Choroid plexus epithelial cell (primary cell): Measurements from ENCODE around the gene KIF16B.

Experiments used
- DNase-seq: peaks from one replicate; pipeline ENCODE4 v3.0.0-alpha.2; 2010; ENCODE audit warnings: low read depth
- H3K4me3 ChIP-seq: 2 replicates; pipeline ENCODE4 v1.5.1; 2011; ENCODE audit warnings: low read depth, mild to moderate bottlenecking, control low read depth, low read length, moderate library complexity
- CTCF ChIP-seq: conservative IDR thresholded peaks from 2 replicates; pipeline ENCODE4 v1.5.1; 2011; ENCODE audit warnings: low read depth, mild to moderate bottlenecking, control low read depth, inconsistent platforms, low read length, moderate library complexity

Gene KIF16B

GRCh38 chr20:16314320-16314719 lies 258.9 kb downstream of the KIF16B start:
- H3K4me3 ChIP-seq, result no peak overlapping the region
- DNase-seq, result no peak
- TF ChIP-seq CTCF, result no peak

GRCh38 chr20:16313917-16314316 lies 259.3 kb downstream of the KIF16B start:
- H3K4me3 ChIP-seq, result no peak overlapping the region
- TF ChIP-seq CTCF, result no peak
- DNase-seq, result no peak

GRCh38 chr20:16312998-16313397 lies 260.2 kb downstream of the KIF16B start:
- H3K4me3 ChIP-seq, result no peak overlapping the region
- DNase-seq, result no peak
- no peak for TF ChIP-seq CTCF

- DNase-seq, result no peak
- TF ChIP-seq CTCF, result no peak
- H3K4me3 ChIP-seq, result no peak overlapping the region
Observed at GRCh38 chr20:16311756-16312155, 261.5 kb downstream of the KIF16B start.

- no peak for DNase-seq
- TF ChIP-seq CTCF, result no peak
- no peak overlapping the region for H3K4me3 ChIP-seq
Observed at GRCh38 chr20:16308754-16309153, 264.5 kb downstream of the KIF16B start.

- H3K4me3 ChIP-seq, result no peak overlapping the region
- TF ChIP-seq CTCF, result no peak
- DNase-seq, result no peak
Observed at GRCh38 chr20:16302818-16303217, 270.4 kb downstream of the KIF16B start.

- H3K4me3 ChIP-seq, result no peak overlapping the region
- TF ChIP-seq CTCF, result no peak
- no peak for DNase-seq
Observed at GRCh38 chr20:16301986-16302385, 271.3 kb downstream of the KIF16B start.
